ENCODE results near the gene SBNO1.
A peak's percentile ranks its signal among the peaks of the same experiment; 100 is the strongest.
"Not testable (repeated sequence)": the region's sequence is repeated elsewhere in the genome, so short reads cannot be mapped to it uniquely, and the experiment has no call there.

SBNO1 gene

DNA sequence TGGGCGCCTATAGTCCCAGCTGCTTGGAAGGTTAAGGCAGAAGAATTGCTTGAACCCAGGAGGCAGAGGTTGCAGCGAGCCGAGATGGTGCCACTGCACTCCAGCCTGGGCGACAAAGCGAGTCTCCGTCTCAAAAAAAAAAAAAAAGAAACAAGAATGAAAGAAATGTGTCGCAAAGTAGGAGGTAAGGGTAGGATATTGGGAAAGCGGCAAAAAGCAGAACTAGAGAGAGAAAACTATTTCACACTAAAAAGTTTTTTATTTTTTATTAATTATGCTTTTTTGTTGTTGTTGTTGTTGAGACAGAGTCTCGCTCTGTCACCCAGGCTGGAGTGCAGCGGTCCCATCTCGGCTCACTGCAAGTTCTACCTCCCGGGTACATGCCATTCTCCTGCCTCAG is 17.7 kb downstream of the SBNO1 start:
- no peak for DNase-seq (ENCODE audit: low read depth)

DNA sequence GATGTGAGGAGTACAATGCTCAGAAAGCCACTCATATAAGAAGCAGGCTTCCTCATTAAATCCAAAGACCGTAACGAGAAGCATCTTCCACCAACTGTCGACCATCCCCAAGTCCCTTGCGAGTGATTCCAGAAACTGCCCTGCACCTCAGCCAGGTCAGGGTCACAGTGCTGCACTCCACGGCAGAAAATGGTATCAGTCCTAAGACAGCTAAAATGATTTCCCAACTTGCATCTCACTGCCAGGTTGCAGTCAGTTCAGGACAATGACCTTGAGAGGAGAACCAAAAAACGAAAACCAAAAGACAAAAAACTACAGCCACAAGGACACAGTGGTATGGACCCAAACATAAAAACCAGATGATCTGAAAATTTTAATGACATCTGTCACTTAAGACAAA is 20.6 kb downstream of the SBNO1 start:
- no peak for DNase-seq (ENCODE audit: low read depth)

DNA sequence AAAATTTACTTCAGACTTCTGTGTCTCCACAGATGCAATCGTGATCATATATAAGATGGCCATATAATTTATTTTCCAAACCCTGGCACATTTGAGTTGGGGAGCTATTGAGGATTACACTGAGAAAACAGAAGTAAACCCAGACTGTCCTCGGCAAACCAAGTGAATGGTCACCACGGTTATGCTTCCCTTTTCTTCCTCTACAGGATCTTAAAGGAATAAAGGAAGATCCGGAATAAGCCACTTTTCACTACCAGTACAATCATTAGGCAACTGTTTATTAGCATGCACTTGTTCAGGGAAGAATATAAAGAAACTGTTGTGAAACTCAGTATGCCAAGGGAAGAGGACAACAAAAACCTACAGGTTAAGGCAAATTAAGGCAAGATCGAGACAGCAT is 27.6 kb downstream of the SBNO1 start:
- no peak for DNase-seq (ENCODE audit: low read depth)

DNA sequence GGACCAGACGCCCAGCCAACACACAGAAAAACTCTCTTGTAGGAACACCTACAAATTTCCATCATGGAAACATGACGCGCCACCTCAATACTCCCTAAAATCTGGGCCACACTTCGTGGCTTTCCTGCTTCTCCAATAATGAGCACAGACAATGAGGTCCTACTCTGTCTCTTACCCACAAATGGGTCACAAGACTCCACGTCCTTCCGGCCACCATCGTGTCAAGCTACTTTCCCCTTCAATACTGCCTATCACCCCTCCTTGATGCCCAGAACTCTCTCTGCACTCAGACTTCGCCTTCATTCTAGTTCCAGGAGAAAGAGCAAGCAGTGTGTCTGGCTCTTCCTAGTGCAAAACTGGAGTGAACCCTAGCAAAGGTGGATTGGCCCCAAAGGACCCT is 28.1 kb downstream of the SBNO1 start:
- DNase-seq (ENCODE audit: low read depth): no peak

DNA sequence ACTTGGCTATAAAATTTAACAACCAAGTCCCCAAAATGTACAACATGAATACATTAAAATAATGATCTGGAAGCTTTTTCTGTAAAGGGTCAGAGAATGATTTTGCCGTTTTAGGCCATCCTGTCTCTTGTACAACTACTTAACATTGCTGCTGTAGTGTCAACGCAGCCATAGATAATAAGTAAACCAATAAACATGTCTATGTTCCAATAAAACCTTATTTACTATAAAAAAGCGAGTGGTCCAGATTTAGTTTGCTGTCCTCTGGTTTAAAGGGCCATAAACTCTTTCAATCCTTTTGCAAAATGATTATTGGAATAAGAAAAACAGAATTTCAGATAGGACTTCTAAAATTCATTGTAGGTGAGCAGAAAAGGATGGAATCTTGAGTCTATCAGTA is 29.2 kb downstream of the SBNO1 start:
- no peak for DNase-seq (ENCODE audit: low read depth)

DNA sequence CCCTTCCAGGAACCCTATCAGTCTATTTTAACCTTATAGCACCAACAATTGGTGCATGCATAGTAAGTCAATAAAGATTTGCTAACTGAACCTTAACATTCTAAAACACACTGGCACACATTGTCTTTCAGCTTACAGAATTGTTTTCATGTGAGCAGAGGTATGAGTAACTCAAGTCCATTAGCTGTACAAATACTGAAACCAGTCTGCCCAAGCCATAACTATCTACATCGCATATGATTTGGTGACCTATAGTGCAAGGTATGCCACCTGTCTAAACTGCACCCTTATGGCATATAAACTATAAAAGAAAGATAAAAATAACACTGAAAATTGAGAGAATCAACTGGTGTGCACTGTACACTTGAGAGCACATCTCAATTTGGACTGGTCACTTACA is 34.8 kb downstream of the SBNO1 start:
- DNase-seq (ENCODE audit: low read depth): no peak

DNA sequence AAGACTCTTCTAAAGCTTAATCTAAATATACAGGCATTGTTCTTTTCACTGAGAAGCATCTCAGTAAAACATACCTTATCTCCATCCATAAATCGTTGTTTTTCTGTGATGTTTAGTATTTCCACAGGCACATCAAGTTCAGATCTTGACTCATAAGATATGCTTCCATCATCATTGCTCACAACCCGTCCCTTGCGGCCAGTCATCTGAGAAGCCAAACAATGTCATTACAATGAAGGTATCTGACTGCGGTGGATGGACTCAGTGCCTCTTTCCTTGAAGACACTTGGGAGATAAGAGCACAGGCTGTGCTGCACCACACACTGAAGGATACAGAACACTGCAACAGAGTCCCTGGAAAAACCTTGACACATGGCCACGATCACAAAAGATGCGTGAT is 44.8 kb downstream of the SBNO1 start:
- no peak for DNase-seq (ENCODE audit: low read depth)

DNA sequence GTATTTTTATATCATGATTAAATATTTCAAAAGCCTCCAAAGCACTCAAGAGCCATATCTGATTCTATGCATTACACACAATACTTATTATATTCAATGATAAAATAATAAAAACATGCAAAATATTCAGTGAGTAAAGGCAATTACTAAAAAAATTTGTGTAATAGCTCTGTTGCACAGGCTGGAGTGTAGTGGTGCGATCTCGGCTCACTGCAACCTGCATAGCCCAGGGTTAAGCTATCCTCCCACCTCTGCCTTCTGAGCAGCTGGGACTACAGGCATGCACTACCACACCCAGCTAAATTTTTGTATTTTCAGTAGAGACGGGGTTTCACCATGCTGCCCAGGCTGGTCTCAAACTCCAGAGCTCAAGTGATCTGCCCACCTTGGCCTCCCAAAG is 45.4 kb downstream of the SBNO1 start:
- no peak for DNase-seq (ENCODE audit: low read depth)

DNA sequence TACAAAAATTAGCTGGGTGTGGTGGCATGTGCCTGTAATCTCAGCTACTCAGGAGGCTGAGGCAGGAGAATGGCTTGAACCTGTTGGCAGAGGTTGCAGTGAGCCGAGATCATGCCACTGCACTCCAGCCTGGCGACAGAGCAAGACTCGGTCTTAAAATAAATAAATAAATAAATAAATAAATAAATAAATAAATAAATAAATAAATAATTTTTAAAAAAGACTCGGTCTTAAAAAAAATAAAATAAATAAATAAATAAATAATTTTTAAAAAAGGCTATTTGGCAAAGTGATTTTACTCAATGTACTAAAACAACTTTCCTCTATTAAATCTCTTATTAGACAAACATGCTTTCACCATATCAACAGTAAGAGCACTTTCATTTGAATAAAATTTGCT is 51.6 kb downstream of the SBNO1 start:
- DNase-seq (ENCODE audit: low read depth): not testable (repeated sequence)

DNA sequence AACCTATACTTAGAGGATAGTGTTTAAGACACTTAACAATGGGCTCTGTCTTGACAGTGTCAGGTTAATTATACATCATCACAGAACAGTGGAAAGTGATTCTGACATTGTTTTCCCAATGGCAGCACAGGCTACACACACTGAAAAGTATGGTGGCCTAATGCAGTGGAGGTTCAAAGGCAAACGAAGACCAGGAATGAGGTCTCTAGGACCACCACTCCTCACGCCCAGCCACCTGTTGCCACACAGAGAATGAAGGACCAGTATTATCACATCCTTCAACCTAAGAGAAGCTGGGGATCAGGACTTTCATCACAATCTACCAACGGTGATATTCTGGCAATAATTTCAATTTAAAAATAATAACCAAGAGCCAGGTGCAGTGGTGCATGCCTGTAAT is 58.4 kb downstream of the SBNO1 start:
- DNase-seq (ENCODE audit: low read depth): no peak

DNA sequence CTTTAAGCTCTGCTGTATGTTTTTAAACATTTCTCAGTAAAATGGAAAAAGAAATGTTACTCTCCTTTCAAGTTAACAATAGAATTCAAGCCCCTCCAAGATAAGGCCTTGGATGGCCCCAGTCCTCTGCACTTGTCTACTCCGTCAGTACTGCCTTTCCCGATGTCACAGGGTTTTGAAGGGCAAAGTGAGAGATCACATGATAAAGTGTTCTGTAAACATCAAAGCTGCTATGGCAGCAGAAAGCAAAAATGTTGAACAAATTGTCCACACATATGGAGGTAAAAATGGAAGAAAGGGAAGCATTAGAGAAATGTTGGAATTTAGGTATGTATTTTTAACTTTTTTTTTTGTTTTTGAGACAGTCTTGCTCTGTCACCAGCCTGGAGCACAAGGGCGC is 59.5 kb downstream of the SBNO1 start:
- no peak for DNase-seq (ENCODE audit: low read depth)

DNA sequence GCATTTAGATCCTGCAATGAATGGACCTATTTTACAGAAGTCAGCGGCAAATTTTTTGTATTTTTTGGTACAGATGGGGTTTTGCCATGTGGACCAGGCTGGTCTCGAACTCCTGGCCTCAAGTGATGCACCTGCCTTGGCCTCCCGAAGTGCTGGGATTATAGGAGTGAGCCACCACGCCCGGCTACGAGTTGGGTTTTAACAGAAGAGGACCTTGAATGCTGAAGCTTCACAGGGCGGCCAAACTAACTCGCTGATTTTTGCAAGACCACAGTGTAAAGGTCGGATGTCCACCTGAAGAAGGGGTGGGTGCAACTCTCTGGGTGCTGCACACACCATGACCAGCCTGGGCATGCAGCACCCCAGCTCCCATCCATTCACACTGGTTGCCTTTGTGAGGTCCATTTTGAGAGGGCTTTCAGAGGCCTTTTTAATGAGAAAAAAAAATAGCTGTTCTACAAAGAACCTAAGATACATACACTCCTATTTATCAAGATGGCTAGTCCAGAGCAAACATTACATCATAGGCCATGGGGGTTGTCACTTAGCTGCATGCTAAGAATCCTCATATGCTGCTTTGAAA is 71.4 kb downstream of the SBNO1 start:
- no peak for DNase-seq (ENCODE audit: low read depth)

DNA sequence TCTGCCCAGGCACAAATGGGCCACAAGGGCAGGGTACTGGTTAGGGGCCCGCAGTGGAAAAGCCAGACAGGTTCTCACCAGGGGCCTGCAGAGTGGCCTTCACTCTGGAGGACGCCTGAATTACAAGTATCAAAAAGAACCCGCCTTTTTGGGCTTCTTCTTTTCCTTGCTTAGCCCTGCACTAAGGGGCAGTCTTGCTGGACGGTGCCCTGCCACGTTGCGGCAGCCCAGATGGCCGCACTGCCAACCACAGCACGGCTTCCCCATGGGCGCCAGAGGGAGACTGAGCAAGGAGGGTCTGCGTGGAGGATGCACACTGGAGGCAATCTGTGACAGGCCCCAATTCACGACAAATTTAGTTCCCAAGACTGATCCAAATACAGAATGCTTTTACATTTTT is 74.7 kb downstream of the SBNO1 start:
- DNase-seq (ENCODE audit: low read depth): no peak

DNA sequence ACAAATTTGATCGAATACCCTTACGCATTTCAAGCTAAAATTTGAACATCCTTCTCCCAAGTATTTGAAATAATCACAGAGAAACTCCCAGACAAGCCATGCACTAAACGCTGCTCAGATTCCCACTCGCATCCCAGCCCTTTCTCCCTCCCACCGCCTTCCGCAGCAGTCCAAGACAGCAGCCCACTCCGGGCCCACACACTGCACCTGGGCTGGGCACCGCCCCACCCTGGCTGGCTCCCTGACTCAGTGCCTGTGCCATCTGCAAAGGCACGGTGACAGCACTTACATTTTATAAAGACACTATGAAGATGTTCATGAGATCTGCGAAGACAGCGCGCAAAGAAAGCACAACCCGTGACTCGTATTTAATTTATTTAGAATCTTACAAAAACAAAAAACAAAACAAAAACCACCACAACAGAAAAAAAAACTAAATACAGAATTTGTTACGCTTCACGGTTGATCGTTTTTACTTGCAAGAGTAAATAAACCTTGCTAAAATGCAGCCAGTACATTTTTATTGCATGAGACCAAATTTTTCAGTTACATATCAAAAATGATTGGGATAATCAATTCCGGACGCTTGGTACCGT is 75.8 kb downstream of the SBNO1 start:
- no peak for DNase-seq (ENCODE audit: low read depth)

DNA sequence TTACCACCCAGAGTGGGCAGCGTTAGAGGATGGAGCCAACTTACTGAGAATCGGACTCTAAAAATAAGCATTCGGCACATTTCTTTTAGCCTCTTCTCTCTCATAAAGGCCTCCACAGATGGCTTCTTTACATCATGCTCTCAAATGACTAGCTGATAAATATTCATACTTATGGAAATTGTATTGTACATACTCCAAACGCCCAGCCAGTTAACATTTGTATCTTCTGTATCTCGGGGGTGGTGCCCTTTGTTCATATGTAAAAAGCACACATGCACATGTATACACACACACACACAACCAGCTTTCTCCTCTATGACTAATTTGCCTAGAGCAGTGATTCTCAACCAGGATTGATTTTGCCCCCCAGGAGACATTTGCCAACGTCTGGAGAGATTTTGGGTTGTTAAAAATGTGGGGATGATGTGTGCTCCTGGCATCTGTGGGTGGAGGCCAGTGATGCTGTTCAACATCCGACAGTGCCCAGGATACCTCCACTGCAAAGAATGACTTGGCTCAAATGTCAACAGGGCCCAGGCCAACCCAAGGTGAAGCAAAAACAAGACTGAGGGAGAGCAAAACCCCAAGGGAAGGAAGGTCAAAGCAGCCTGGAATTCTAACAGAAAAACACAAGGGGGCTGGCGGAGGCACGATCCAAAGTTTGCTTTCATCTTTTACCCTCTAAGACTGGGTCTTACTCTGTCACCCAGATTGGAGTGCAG is 77.8 kb downstream of the SBNO1 start:
- DNase-seq (ENCODE audit: low read depth): no peak

DNA sequence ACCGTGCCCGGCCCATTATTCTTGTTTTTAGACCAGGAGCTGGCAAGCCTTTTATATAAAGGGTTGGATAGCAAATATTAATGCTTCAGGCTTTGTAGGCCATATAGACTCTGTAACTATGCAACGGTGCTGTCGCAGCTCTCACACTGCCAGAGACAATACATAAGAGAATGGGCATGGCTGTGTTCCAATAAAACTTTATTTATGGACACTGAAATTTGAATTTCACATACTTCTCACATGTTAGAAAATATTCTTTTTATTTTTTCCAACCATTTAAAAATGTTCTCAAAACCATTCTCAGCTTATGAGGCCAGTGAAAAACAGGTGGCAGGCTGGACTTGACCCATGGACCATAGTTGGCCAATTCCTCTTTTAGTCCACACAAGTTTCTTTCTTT is 80.0 kb downstream of the SBNO1 start:
- no peak for DNase-seq (ENCODE audit: low read depth)

DNA sequence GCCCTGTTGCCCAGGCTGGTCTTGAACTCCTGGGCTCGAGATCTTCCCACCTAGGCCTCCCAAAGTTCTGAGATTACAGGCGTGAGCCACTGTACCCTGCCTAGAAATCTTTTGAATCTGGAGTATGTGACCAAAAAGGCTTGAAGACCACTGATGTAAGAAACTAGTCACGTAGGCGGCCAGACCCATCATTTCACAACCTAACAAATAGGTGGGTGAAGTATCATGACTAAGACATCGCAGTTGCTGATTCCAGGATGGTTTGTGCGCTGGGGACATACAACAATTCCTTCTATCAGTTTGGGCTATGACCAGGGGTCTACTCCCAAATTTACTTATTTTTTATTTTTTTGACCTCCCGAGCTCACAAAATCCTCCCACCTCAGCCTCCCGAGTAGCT is 81.2 kb downstream of the SBNO1 start:
- no peak for DNase-seq (ENCODE audit: low read depth)

DNA sequence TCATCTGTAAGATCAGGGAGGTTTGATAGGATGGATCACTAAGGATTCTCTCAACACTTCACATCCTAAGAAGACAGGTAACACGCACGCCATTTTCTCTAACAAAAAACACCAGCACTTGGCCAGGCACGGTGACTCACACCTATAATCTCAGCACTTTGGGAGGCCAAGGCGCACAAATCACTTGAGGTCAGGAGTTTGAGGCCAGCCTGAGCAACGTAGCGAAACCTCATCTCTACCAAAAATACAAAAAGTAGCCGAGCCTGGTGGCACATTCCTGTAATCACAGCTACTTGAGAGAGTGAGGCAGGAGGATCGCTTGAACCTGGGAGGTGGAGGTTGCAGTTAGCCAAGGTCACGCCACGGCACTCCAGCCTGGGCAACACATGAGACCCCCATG is 82.5 kb downstream of the SBNO1 start:
- DNase-seq (ENCODE audit: low read depth): no peak

DNA sequence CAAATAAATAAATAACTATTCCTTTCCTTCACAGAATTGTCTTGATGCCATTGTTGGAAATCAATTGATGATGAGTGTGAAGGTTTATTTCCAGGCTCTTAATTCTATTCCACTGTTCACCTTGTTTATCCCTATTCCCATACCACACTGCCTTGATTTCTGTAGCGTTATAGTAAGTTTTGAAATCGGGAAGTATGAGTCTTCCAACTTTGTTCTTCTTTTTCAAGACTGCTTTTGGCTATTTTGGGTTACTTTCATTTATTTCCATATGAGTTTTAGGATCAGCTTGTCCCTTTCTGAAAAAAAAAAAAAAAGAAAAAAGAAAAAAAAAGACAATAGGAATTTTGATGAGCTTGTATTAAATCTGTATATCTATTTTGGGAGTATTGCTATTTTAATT is 83.7 kb downstream of the SBNO1 start:
- DNase-seq (ENCODE audit: low read depth): no peak

DNA sequence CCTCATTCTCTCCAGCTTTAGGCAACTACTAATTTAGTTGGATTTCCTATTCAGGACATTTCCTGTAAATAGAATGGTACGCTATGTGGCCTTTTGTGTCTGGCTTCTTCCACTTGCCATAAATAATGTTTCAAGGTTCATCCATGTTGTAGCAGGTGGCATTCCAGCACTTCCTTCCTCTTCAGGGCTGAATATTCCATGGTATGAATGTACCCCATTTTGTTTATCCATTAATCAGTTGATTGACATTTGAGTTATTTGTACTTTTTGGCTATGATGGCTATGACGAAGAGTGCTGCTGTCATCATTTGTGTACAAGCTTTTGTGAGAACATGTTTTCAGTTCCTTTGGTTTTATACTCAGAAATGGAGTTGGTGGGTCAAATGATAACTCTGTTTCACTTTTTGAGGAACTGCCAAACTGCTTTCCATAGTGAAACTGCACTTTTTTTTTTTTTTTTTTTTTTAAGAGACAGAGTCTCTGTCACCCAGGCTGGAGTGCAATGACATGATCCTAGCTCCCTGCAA is 86.5 kb downstream of the SBNO1 start:
- DNase-seq (ENCODE audit: low read depth): no peak

DNA sequence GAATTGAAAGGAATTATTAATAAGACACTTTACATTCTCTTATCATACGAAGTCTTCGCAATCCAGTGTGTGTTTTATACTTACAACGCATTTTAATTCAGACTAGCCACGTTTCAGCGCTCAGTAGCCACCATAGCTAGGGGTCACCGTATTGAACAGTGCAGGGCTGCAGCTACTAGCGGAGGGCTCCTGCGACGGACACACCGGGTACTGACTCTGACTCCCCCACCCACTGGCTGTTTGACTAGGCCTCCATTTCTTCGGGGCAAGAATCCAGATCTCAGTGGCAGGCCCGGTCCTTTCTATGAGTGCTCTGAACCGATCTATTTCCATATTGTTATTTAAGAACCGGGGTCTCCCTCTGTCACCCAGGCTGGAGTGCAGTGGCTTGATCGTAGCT is 91.5 kb downstream of the SBNO1 start:
- DNase-seq (ENCODE audit: low read depth): no peak

DNA sequence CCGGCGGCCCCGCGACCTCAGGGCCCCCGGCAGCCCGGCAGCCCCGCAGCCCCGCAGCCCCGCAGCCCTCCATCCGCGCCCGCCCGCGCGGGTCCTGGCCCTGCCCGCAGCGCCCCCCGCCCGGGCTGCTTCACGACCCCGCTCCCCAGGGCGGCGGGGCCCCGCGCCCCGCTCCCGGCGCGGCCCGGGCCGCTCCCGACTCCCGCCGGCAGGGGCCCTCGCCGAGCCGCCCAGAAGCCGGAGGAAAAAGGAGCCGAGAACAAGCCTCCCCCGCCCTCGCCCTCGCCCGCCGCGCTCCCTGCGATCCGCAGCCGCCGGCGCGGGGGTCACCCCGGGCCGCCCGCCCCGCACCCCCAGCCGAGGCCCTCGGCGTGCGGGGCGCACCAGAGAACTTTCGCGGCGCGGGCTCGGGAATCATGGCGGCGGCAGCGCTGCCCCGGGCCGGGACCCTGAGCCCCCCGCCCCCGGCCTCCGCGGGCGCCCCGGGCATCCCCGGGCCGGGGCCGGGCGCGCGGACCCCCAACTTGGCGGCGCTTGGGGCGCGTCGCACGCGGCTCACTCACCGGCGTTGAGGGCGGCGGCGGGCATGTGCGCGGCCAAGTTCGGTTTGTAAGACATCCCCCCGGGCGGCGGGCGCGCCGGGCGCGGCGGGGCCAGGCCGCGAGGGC is 93.5 kb downstream of the SBNO1 start:
- DNase-seq (ENCODE audit: low read depth): peak; percentile 63
